Parathyroid adenoma (tissue), 2 donors: Measurements from ENCODE around the gene FAM53B.

ENCODE experiments used
- H2AFZ ChIP-seq: fragments of 300-600 bp; sonication (generic); one replicate; pipeline ENCODE4 v1.7.0; 2017; ENCODE audit warnings: antibody characterized with exemption, mild to moderate bottlenecking
- H3K27ac ChIP-seq: fragments of 300-600 bp; sonication (generic); one replicate; pipeline ENCODE4 v1.7.0; 2017
- H3K27me3 ChIP-seq: fragments of 300-600 bp; sonication (generic); one replicate; pipeline ENCODE4 v1.7.0; 2017; ENCODE audit warnings: low read length; ENCODE audit not compliant: control insufficient read depth, insufficient read depth
- H3K36me3 ChIP-seq: fragments of 300-600 bp; sonication (generic); one replicate; pipeline ENCODE4 v1.7.0; 2017; ENCODE audit warnings: low read length; ENCODE audit not compliant: control insufficient read depth, insufficient read depth
- H3K4me1 ChIP-seq: fragments of 300-600 bp; sonication (generic); one replicate; pipeline ENCODE4 v1.7.0; 2017; ENCODE audit warnings: control low read depth
- H3K4me2 ChIP-seq: fragments of 300-600 bp; sonication (generic); one replicate; pipeline ENCODE4 v1.7.0; 2017; ENCODE audit warnings: low read length
- H3K4me3 ChIP-seq: fragments of 300-600 bp; sonication (generic); one replicate; pipeline ENCODE4 v1.7.0; 2017; ENCODE audit warnings: low read depth, low read length
- H3K79me2 ChIP-seq: fragments of 300-600 bp; sonication (generic); one replicate; pipeline ENCODE4 v1.7.0; 2017; ENCODE audit warnings: control low read depth
- H3K9ac ChIP-seq: fragments of 300-600 bp; sonication (generic); one replicate; pipeline ENCODE4 v1.7.0; 2017; ENCODE audit warnings: mild to moderate bottlenecking
- H3K9me3 ChIP-seq: fragments of 300-600 bp; sonication (generic); one replicate; pipeline ENCODE4 v1.7.0; 2017; ENCODE audit warnings: low read length; ENCODE audit not compliant: control insufficient read depth
- CTCF ChIP-seq: fragments of 300-600 bp; sonication (generic); IDR thresholded peaks from one replicate; pipeline ENCODE4 v1.7.0; 2017; ENCODE audit warnings: antibody characterized with exemption, mild to moderate bottlenecking
- donor health status: primary hyperparathyroidism.

Gene FAM53B

GRCh38 chr10:124616040-124616835 lies 127.9 kb downstream of the FAM53B start:
- H2AFZ ChIP-seq, result no peak overlapping the region
- peaks cover 21% of the 10 kb centered on the region for H3K4me1 ChIP-seq
- H3K79me2 ChIP-seq, result no peaks in the 10 kb centered on the region
- no peak for TF ChIP-seq CTCF
- H3K9me3 ChIP-seq, result no peaks in the 10 kb centered on the region
- H3K4me3 ChIP-seq, result no peak overlapping the region
- H3K27ac ChIP-seq, result no peak overlapping the region
- H3K9ac ChIP-seq, result no peak overlapping the region
- H3K27me3 ChIP-seq, result no peaks in the 10 kb centered on the region
- no peaks in the 10 kb centered on the region for H3K36me3 ChIP-seq
- H3K4me2 ChIP-seq, result no peak overlapping the region

- Histone ChIP-seq H2AFZ (no peak overlapping the region), H3K9me3 (no peaks in the 10 kb centered on the region), H3K79me2 (no peaks in the 10 kb centered on the region), H3K9ac (no peak overlapping the region), H3K36me3 (no peaks in the 10 kb centered on the region), H3K4me2 (no peak overlapping the region), H3K4me3 (no peak overlapping the region), H3K4me1 (peaks cover 20% of the 10 kb centered on the region), H3K27ac (no peak overlapping the region), H3K27me3 (no peaks in the 10 kb centered on the region)
- TF ChIP-seq CTCF, result no peak
Measured at GRCh38 chr10:124615259-124615658, 128.9 kb downstream of the FAM53B start.

DNA sequence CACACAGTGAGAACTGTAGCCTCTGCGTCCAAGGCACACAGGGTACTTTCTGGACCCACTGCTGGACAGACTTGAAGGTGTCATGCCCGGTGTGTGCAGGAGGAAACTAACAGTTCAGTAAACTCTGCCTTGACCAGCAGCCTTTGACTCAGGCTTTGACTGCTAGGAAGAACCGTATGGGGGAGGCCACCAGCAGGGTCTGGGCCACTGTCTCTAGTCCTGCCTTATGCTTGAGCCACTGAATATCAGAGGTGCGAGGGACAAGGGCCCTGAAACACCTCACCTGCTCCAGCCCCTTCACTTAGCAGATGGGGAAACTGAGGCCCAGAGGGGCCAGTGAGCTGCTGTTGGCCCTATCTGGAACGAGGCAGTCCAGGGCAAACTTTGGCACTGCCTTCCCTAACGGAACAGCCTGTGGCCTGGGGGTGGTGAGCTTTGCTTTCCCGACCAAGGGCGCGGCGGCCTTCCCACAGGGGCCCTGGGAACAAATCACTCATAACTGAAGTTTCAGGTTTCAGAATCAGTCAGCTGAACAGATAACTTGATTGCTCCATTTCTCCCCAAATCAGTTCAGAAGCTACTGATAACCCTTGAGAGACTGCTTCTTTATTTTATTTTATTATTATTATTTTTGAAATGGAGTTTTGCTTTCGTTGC lies 130.0 kb downstream of the FAM53B start:
- Histone ChIP-seq H3K4me1 (peaks cover 20% of the 10 kb centered on the region), H3K4me3 (no peak overlapping the region), H3K9me3 (no peaks in the 10 kb centered on the region), H2AFZ (no peak overlapping the region), H3K27ac (peak overlapping the region; percentile 54), H3K36me3 (no peaks in the 10 kb centered on the region), H3K27me3 (no peaks in the 10 kb centered on the region), H3K9ac (no peak overlapping the region), H3K79me2 (no peaks in the 10 kb centered on the region), H3K4me2 (no peak overlapping the region)
- TF ChIP-seq CTCF, result no peak

GRCh38 chr10:124612611-124613498 lies 131.3 kb downstream of the FAM53B start:
- H3K27ac ChIP-seq, result peak overlapping the region; percentile 72
- H3K36me3 ChIP-seq, result no peaks in the 10 kb centered on the region
- H3K9me3 ChIP-seq, result no peaks in the 10 kb centered on the region
- no peak overlapping the region for H3K4me3 ChIP-seq
- no peak overlapping the region for H3K4me2 ChIP-seq
- TF ChIP-seq CTCF, result peak; percentile 34
- H3K9ac ChIP-seq, result no peak overlapping the region
- no peaks in the 10 kb centered on the region for H3K79me2 ChIP-seq
- H3K4me1 ChIP-seq, result peaks cover 20% of the 10 kb centered on the region
- H3K27me3 ChIP-seq, result no peaks in the 10 kb centered on the region
- H2AFZ ChIP-seq, result peak overlapping the region; percentile 68
